ENCODE measurements around the gene ME3.
A peak's percentile ranks its signal among the peaks of the same experiment; 100 is the strongest.

The ME3 gene

DNA sequence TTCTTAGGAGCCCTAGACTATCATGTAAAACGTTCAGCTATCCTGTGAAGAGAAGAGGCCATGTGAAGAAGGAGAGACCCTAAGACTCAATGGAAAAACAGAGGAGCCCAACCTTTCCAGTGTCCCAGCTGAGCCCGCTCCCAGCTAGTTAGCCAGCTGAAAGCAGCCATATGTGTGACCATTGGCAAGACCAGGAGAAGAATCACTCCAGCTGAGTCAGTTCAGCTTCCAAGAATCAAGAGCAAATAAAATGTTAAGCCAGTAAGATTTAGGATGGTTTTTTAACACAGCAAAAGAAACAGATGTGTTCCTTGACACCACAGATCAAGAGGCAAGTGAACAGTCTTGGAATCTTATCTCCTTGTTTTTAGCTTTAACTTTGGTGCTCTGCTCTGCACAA is 189.7 kb downstream of the ME3 start:
- no peak for DNase-seq

DNA sequence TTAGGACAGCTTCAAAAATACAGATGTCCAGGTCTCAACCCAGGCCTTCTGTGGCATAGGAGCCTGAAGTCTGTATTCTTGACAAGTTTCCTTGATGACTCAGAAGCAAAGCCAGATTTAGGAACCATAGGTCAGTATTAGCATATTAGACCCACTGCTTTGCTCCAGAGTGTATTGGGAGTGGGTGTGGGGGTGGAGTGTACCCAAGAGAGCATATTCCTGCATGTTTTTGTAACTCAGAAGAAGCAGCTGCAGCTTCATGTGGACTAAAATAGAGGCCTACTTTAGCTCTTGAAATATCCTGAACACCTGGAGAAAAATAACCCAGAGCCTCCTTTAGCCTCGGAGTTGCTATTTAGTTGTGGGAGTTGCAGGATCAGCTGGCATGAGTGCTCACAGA is 191.0 kb downstream of the ME3 start:
- DNase-seq: no peak

DNA sequence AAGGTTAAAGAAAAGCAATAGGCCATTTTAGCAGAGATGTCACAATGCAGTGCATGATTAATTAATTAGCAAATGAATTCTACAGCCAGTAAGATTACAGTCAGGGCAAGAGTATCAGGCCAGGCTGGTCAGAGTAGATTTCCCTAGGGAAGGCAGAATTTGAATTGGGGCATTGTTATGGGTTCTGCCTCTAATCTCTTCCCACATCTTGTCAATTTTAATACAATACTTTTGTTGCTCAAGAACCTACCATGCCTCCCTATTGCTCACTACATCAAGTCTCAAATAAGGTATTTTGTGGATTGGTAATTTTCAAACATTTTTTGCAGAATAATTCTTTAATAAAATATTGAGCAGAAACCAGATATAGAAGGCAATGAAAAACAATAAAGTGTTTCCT is 194.1 kb downstream of the ME3 start:
- no peak for DNase-seq

DNA sequence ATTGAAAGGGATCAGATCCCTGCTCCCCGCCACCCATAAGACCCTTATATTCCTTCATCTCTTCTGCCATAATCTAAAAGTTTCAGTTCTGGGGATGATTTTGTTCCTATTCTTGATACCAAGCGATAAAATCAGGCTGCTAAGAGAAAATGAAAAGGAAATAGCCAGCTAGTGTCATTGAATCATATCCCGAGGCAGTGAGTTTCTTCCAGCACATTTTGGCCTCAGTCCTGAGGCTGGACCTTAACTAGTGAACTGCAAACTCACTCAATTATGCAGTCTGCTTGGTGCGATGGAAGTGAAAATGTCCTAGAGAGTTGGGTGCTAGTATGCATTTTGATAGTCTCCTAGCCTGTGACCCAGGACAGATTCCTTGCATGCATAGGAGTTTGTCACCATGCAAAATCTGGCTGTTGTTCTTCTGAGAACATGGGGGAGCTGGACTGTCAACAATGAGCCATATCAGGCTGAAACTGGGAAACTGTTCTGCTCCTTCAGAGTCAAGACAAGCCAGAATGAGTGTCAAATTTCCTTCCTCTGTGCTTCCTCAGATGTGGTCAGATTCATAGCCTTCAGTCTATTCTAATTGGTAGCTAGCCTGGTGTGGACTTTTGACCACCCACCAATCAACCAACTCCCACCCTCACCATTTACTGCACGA is 194.8 kb downstream of the ME3 start:
- DNase-seq: no peak

DNA sequence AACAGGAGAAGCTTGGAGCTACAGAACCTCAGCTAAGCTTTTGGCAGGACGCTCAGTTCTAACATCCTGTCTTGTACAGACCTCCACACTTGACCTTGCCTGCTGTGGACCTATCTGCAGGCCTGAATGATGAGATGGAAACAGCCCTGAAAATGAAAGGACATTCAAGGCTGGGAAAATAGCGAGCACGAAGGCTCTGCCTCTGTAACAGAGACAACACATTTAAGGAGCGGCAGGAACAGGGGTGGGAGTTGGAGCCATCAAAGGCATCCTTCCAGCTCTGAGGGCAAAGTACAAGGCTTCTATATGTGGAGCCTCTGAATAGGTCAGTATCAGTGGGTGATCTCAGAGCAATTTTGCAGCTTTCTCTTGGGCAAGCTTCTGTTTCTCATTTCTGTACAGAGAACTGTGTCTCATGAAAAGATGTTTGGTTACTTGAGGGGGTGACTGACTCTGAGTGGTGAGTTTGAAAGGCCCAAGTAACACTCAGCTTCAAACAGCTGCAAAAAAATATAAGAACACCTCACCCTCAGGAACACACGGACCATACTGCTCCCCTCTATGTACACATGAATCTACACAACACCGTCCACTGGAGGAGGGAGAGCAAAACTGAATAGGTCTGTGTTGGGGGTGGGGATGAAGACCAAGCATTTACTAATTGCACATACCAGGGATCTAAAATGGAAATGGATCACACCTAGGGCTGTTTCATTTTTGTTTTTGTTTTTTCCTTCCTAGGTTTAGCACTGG is 196.1 kb downstream of the ME3 start:
- DNase-seq: no peak

DNA sequence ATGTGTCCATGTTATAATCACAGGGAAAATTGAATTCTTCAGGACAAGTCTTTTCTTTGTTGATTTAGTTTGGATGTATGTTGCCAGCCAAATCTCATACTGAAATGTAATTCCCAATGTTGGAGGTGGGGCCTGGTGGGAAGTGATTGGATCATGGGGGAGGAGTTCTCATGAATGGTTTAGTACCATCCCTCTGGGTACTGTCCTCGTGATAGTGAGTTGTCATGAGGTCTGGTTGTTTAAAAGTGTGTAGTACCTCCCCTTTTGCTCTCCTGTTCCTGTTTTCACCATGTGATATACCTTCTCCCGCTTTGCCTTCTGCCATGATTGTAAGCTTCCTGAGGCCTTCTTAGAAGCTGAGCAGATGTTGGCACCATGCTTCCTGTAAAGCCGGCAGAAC is 197.4 kb downstream of the ME3 start:
- DNase-seq: no peak

DNA sequence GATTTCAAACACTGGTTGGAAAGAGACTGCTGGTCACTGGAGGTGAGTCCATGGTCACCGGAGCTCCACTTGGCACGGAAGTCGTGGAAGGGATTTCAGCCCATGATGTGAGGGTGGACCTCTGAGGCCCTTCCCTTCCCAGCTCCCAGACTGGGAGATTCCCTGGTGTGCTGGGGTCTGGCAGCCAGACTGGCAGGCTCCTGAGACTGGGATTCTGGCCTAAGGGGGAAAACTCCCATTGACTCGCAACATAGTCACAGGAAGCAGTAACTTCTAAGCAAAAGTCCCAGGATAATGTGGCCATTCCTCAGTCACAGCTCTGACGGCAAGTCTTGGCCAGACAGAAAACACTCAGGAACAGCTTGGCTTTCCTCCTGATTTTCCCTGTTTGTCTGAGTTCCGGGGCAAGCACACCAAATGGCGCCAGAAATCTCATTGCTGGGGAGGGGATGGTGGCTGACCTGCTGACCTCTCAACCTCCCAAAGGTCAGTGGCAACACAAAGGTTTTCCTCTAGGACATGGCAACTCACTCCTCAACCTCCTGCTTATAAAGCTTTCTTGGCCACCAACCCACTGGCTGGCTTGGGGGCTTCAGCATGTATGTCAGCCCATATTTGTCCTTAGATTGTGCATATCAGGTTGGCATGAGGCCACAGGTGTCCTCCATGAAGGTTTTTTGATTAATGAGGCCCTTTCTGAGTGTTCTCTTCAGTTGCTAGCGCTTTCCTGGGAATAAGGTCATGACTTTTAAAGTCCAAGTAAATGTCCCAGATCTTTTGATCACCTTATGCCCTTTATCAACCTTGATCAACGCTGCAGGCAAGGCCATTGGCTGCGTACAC is 198.2 kb downstream of the ME3 start:
- DNase-seq: no peak

DNA sequence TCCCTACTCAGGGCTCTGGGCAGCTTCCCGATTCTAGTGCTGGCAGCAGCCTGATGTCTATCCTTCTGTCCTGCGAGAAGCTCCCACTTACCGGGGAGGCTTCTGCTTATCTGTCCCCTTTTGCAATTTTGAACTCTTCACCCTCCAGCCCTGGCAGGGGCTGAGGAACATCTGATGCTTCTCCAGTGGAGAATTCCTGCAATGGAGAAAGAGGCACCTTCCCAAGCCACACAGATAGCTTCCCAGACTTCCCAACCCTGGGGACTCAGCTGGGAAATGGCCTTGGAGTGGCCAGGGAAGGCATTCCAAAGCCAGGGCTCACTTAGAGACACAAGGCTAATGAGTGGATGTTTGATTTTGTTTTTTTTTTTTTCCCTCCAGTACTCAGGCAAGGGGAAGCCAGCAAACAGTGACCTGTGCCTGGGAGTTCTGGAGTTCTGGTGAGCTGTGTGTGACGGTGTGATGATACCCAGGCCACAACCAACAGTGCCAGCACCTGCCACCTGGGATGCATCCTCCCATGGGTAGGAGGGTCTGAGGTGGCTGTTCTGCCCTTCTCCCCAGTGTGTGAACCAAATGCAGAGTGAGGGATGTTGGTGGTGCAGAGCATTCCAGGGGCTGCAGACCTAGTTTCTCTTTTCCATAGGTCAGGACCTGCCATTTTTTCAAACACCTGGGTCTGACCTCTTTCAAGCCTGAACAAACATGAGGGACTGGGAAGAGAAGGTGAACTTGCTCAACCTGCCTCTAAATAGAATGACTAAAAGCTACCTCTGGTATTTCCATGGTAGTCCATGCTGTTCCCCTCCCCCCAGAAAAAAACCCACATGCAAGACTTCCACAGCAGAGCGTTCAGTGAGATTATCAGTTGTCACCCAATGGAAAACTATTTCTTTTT is 202.7 kb downstream of the ME3 start:
- no peak for DNase-seq

DNA sequence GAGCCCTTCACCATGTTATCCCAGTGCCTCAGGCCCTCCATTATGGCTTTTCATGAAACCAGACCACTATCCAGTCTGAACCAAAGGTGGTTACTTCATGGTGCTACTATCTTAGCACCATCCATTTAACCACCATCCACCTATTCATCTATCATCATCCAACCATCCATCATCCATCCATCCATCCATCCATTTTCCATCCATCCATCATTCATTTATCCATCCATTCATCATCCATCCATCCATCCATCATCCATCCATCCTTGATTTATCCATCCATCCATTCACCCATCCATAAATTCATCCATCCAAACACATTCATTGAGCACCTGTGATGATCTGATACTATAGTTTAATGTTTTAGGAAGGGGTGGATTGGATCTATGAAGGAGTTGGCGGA is 204.2 kb downstream of the ME3 start:
- no peak for DNase-seq

DNA sequence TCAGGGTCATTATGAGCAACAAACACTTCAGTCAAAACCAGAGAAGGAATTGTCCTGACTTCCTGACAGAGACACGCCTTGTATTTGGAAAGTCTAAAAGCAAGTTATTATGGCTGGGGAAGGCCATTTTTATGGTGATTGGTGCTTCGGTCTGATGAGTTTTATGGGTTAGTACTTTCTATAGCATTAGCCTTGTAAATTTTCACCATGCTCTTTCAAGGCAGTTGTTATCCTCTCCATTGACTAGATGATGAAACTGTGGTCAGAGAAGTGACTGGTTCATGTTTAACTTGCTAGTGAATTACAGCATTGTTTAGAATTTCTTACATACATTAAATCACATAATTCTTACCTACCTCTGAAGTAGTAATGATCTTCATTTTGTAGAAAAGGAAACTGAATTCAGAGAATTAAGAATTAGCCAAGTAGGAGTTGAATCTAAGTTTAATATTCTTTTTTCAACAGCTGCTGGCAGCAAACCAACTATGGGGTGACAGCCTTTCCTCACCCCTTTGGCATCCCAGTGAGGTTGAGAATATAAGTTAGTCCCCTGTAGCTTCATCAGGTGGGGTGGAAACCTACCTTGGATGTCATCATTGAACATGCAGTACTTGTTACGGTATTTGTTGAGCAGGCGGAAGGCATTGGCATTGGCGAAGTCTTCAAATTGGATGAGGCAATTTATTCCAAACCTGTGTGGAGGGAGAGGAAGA is 207.8 kb downstream of the ME3 start:
- DNase-seq: no peak

DNA sequence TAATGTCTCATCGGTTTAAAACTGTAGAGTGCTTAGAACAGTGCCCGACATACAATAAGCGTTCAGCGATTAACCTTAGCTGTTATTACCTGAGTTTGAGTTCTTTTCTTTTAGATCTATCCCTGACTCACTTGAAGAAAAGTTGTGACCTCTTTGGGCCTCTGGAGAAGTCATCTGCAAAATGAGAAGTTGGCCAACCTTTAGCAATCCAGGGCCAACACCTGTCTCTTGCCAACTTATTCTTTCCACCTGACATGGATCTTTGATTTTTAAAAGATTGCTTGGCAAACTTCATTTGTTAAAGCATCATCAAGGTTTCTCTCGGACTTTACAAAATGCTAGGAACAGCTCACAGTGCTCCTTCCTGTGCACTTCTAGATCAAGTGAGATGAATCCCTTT is 208.5 kb downstream of the ME3 start:
- no peak for DNase-seq

DNA sequence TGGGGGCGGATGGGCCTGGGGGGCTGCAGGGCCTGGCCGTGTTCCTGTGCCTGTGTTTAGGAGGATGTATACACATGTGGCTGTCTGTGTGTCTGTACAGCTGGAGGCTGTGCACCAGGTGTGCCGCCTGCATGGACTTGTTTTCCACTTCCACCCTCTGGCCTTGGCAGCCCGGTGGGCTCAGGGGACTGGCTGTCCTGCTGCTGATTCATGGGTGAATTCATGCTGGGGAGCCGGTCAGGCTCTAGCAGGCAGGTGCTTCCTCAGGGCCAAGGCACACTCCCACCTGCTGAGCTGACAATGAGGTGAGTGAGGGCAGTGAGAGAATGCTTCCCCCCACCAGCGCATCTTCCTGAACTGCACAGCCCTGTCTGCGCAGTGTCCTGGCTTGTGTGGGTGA is 209.3 kb downstream of the ME3 start:
- no peak for DNase-seq

DNA sequence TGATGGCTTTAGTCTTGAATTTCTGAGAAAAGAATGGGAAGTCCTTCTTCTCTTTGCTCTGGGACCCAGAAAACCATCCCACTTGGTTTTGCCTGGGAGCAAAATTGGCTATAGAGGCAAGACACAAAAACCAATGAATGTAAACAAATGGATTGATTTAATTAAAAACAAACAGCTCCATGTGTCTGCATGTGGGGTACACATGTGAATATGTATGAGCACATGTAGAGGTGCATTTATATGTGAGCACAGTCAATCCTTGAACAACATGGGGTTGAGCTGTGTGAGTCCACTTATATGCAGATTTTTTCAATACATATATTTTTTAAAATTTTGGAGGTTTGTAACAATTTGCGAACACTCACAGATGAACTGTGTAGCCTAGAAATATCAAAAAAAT is 210.5 kb downstream of the ME3 start:
- no peak for DNase-seq

DNA sequence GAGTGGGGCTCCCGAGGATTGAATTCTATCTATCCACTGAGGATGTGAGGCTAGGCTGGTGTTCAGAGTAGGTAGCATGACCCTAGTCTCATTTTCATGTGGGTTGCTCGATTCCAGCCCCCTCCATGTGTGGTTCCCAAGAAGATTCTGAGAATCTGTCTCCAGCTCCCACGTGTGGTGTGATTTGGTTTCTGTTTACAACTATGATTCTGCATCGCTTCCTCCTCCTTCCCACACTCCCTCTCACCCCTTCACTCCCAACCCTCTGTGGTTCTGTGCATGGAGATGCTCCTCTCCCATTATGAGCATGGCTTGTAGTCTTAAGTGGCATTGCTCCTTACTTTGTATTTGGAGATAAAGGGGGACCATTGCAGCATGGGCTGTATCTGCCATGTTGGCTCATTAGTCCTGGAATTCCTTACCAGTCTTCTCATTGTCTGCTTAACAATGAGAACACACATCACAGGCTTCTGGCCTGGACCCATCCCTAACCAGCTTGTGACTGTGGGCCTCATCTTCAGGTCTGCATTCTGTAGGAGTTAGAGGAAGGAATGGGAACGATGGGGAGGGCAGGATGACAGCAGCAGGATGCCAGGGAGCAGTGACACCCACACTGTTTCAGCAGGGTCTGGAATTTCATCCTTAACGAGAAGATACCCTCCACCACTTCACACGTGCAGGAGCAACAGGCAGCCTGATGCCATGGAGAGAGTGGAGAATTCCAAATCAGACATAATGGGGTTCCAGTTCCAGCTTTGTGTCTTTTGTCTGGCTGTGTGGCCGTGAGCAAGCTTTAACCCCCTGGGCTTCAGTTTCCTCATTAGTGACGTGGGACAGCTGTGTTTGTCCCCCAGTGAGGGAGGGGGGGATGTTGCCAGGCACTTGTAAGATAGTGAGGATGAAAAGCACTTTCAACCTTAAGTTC is 211.7 kb downstream of the ME3 start:
- DNase-seq: no peak

DNA sequence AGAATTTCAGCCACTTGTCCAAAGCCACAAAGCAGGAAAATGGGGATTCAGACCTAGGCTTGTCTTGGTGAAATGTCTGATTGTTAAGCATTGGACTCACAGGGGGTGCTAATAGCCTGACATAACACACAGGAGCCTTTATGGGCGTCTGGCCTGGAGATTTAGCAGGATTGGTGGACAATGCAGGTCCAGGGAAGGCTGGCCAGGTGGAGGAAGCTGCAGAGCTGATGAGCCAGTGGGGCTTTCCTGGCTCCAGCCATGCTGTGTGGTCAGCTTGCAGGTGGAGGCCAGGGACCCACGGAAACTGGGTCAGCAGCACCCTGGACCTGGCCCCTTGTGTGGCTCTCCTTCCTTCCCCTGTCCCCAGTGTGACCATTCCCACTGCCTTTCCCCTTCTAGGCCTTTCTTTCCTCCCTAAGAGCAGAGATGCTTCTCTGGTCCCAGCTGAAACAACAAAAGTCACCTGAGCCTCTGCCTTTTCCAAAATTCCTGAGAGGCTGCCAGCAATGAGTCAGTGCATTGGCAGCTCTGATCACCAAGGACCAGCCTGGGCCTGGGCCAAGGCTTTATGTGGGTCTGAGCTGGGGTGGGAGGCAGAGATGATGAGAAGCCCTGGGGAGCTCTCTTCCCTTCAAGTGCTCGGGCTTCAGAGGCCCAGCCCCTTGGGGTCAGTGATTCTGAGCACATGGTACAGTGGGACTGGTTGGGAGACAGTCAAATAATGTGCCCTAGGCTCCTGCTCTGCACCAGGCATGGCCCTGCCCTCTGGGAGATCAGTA is 212.5 kb downstream of the ME3 start:
- DNase-seq: no peak

DNA sequence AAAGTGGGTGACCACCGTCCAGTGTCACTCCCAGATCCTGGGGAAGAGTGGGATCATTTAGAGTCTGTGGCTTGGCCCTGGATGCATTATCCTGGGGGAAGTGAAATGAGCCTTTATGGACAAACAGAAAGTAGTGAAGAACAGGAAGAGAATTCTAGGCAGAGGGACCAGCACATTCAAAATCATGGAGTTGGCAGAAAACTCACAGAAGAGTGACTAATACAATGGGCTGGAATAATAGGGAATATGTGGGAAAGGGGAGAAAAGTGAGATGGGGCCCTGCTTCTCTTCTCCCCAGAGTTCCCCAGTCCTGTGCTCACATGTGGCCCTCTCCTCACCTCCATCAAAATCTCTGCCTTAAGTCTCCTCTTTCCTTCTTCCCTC is 213.4 kb downstream of the ME3 start:
- no peak for DNase-seq

DNA sequence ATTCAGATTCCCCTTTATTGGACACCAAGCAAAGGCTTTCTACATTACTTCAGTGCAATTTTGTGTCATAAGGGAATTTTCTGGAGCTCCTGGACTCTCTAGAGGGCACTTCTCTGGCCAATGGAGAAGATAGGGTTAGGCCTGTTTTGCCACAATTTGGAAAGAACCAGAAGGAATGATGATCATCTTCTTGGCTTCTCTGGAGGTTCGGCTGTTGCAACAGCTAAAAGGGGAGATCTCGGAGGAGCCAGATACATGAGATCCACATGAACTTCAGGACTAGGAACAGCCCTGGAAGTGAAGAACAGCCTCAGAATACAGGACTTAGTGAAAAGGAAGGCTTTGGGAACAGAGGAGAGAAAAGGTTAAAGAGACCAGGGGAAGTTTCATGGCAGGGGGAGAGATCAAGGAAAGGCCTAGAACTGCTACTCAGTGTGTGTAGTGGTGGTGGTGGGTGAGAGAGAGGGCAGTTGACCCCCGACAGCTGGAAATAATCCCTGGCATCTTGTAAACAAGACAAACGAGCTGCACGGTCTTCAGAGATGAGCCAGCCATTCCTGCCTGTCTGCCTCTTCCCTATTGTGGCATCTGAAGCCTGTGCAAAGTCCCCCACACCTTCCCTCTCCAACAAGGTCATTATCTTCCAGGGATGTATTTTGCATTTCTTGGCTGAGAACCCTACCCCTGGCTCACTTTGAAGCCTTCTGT is 214.0 kb downstream of the ME3 start:
- no peak for DNase-seq

DNA sequence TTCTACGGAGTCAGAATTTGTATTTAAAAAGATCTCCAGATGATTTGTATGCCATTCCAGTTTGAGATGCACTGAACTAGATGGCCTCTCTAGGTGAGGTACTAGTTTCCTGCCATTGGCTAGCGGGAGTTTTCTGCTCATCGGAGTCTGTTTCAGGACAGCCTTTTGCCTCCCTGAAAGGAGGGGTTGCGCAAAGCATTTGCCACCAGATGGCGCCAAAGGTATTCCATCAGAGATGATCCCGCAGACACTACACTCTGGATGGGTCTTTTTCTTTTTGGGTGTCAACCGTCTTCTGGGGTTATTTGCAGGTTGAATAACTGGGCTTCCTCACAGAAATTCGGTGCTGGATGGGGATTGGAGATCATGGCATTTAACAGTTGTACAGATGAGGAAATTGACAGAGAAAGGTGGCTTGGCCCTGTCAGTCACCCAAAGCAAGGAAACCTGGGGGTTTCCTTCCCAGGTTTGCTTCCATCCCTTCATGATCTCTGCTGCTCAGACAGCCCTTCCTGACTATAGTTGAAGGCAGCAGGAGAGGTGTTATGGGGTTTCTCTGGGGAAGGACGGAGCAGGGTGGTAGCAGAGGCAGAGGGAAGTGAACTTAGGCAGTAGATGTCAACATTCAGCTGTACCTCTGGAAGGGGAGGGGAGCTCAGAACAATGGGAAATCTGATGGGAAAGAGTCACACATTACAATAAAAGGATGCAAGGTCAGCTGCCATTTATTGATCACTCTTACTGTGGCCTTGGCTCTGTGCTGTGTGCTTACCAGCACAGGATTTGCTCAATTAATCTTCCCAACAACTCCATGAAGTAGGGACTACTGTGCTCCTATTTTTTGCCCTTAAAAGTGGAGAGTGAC is 216.1 kb downstream of the ME3 start:
- peak; percentile 68 for DNase-seq

Data from activated T-cell treated with anti-CD3 and anti-CD28 coated beads for 4 hours (primary cell).